HepG2 (cell line): ENCODE data around the gene HIPK2. TPM values are rescaled to one million over a fixed set of nuclear protein-coding genes. Genes with fewer than 3 reads are reported as not detected.

Experiments
- ATAC-seq: fragments of 200-7000 bp; cut with Tn5 transposase; 3 replicates; pipeline ENCODE4 v1.9.1; 2020; ENCODE audit warnings: mild to moderate bottlenecking, moderate library complexity
- BruUV-seq: library from RNA; stranded (reverse); fragments of 400-500 nt; replicated peaks from 2 replicates; lab custom pipeline; 2021; lab: Mats Ljungman, UMichigan
- CTCF ChIA-PET: fragments of 300-600 bp; formaldehyde crosslinking; extraction: SDS; loops from one replicate; lab custom pipeline; 2021; ENCODE audit warnings: low total read pairs, inconsistent platforms, low intra/inter-chr PET ratio; lab: Yijun Ruan, JAX
- POLR2A ChIA-PET: fragments of 350-600 bp; sonication (Branson Sonifier 250); formaldehyde crosslinking; loops from one replicate; lab custom pipeline; 2020; ENCODE audit warnings: antibody characterized with exemption, inconsistent platforms; lab: Yijun Ruan, JAX
- DNase-seq: peaks from one replicate; pipeline ENCODE4 v3.0.0-alpha.2; 2015; ENCODE audit warnings: low spot score
- FAIRE-seq: peaks from 3 replicates; lab custom pipeline; 2011; peaks lifted over from hg19 to GRCh38; lab: Jason Lieb, UNC
- H2AFZ ChIP-seq: one replicate; pipeline ENCODE4 v1.6.1; 2011; ENCODE audit warnings: low read length, inconsistent platforms
- H3K27ac ChIP-seq: fragments of 300-600 bp; 3 replicates; pipeline ENCODE4 v1.8.0; 2011; ENCODE audit warnings: mixed run types, mild to moderate bottlenecking, mixed read lengths, low read length, inconsistent platforms; ENCODE audit not compliant: insufficient read depth; ENCODE audit errors: extremely low read length
- H3K27me3 ChIP-seq, 2 experiments: fragments of 200-600 bp in 1 of 2; 2 replicates in 1 of 2; 3 replicates in 1 of 2; pipeline versions ENCODE4 v1.6.0 to v1.8.0; 2011; ENCODE audit warnings: low read length in 2 of 2, mild to moderate bottlenecking in 2 of 2, moderate library complexity in 2 of 2, inconsistent platforms in 1 of 2; ENCODE audit not compliant: insufficient read depth in 2 of 2, control insufficient read depth in 1 of 2
- H3K36me3 ChIP-seq, 2 experiments: fragments of 200-600 bp in 1 of 2; replicated peaks in 1 of 2; 2 replicates in 1 of 2; 3 replicates in 1 of 2; pipeline versions ENCODE4 v1.5.1 to v1.8.0; 2011; ENCODE audit warnings: low read length in 2 of 2, inconsistent platforms in 1 of 2; ENCODE audit not compliant: insufficient read depth in 2 of 2, control insufficient read depth in 1 of 2
- H3K4me1 ChIP-seq: 2 replicates; pipeline ENCODE4 v1.5.1; 2012; ENCODE audit warnings: low read length, inconsistent platforms; ENCODE audit not compliant: insufficient read depth
- H3K4me2 ChIP-seq: 2 replicates; pipeline ENCODE4 v1.6.0; 2011; ENCODE audit warnings: low read depth, low read length, inconsistent platforms
- H3K4me3 ChIP-seq, 3 experiments: fragments of 200-600 bp in 1 of 3; sonication (generic), shearing (Covaris generic) in 1 of 3; replicated peaks in 1 of 3; 2 replicates each; pipeline ENCODE4 v1.5.1; 2011 to 2016; ENCODE audit warnings: low read length in 3 of 3, inconsistent platforms in 2 of 3, low read depth in 2 of 3, mild to moderate bottlenecking in 2 of 3, control low read depth in 1 of 3, mixed read lengths in 1 of 3; ENCODE audit not compliant: insufficient read depth in 1 of 3
- H3K79me2 ChIP-seq: one replicate; pipeline ENCODE4 v1.6.1; 2011; ENCODE audit warnings: low read length, inconsistent platforms; ENCODE audit not compliant: insufficient read depth
- H3K9ac ChIP-seq: 2 replicates; pipeline ENCODE4 v1.6.0; 2011; ENCODE audit warnings: mild to moderate bottlenecking, low read depth, low read length, inconsistent platforms; ENCODE audit not compliant: insufficient read depth
- H3K9me3 ChIP-seq: 2 replicates; pipeline ENCODE4 v1.5.1; 2012; ENCODE audit warnings: mild to moderate bottlenecking, low read length
- H4K20me1 ChIP-seq: 2 replicates; pipeline ENCODE4 v1.6.0; 2011; ENCODE audit warnings: inconsistent platforms, mild to moderate bottlenecking, low read length, moderate library complexity; ENCODE audit not compliant: insufficient read depth
- DNMT1 ChIP-seq: sonication (generic); formaldehyde crosslinking; IDR thresholded peaks from 2 replicates; pipeline ENCODE4 v1.5.1; 2020; ENCODE audit warnings: mild to moderate bottlenecking, missing genetic modification reagents
- MED13 ChIP-seq: sonication (generic); formaldehyde crosslinking; IDR thresholded peaks from 2 replicates; pipeline ENCODE4 v1.5.0; 2020; ENCODE audit warnings: missing genetic modification reagents
- MIER3 ChIP-seq: IDR thresholded peaks from 2 replicates; pipeline ENCODE4 v1.6.1; 2016; ENCODE audit warnings: missing compliant biosample characterization, borderline replicate concordance
- NFE2L2 ChIP-seq: fragments of 150-350 bp; IDR thresholded peaks from 2 replicates; pipeline ENCODE4 v1.6.1; 2014; ENCODE audit warnings: low read length
- ZBTB33 ChIP-seq: sonication (generic); formaldehyde crosslinking; IDR thresholded peaks from 2 replicates; pipeline ENCODE4 v1.4.0; 2020; ENCODE audit warnings: missing genetic modification reagents
- ZBTB38 ChIP-seq: sonication (generic); formaldehyde crosslinking; IDR thresholded peaks from 2 replicates; pipeline ENCODE4 v1.5.1; 2020; ENCODE audit warnings: mild to moderate bottlenecking, missing genetic modification reagents
- ZBTB4 ChIP-seq: sonication (generic); formaldehyde crosslinking; IDR thresholded peaks from 2 replicates; pipeline ENCODE4 v1.4.0; 2020; ENCODE audit warnings: missing genetic modification reagents, mild to moderate bottlenecking, borderline replicate concordance
- ZFY ChIP-seq: sonication (generic); formaldehyde crosslinking; IDR thresholded peaks from 2 replicates; pipeline ENCODE4 v1.4.0; 2020; ENCODE audit warnings: missing genetic modification reagents
- ZMYM4 ChIP-seq: sonication (generic); formaldehyde crosslinking; IDR thresholded peaks from 2 replicates; pipeline ENCODE4 v1.8.1; 2023; ENCODE audit warnings: mild to moderate bottlenecking, missing genetic modification reagents
- ZNF276 ChIP-seq: sonication (generic); formaldehyde crosslinking; IDR thresholded peaks from 2 replicates; pipeline ENCODE4 v1.4.0; 2020; ENCODE audit warnings: mild to moderate bottlenecking, low read depth, missing genetic modification reagents
- ZNF543 ChIP-seq: sonication (generic); formaldehyde crosslinking; IDR thresholded peaks from 2 replicates; pipeline ENCODE4 v1.4.0; 2020; ENCODE audit warnings: mild to moderate bottlenecking, missing genetic modification reagents
- ZNF552 ChIP-seq: sonication (generic); formaldehyde crosslinking; IDR thresholded peaks from 2 replicates; pipeline ENCODE4 v1.9.0; 2022; ENCODE audit warnings: missing genetic modification reagents, mild to moderate bottlenecking, borderline replicate concordance
- ZNF687 ChIP-seq: sonication (generic); formaldehyde crosslinking; IDR thresholded peaks from 2 replicates; pipeline ENCODE4 v1.5.1; 2020; ENCODE audit warnings: mild to moderate bottlenecking, missing genetic modification reagents, moderate library complexity
- WGBS: methylation state at CpG from one replicate; pipeline ENCODE4 v1.1.6; 2017; ENCODE audit warnings: low lambda C conversion rate; 5-methylcytosine and 5-hydroxymethylcytosine counted together
- in situ Hi-C: cut with HindIII; loops from 2 replicates; pipeline ENCODE4 v1.10.0; 2017; ENCODE audit warnings: low pct_unique_long_range_greater_than_20kb; ENCODE audit not compliant: extremely low pct_ligation_motif_present
- intact Hi-C: fragments of 100-400 bp; cut with micrococcal nuclease; formaldehyde crosslinking; loops from one replicate; pipeline ENCODE4 v1.10.0; 2022; ENCODE audit not compliant: unreplicated experiment
- polyA plus RNA-seq, 8 experiments: library from polyadenylated mRNA; depleted of rRNA in 3 of 8; stranded (reverse) in 7 of 8; unstranded in 1 of 8; fragments of >200 nt; fragmentation: Illumina TruSeq in 4 of 8; extraction: Trizol in 4 of 8; gene quantifications; 2 replicates each; pipeline versions ENCODE4 v1.2.1 to v1.2.3, GENCODE V29; 2011 to 2016; ENCODE audit warnings: low read depth in 4 of 8, missing spikeins in 1 of 8, mixed read lengths in 1 of 8; ENCODE audit not compliant: insufficient read depth in 1 of 8
- total RNA-seq, 5 experiments: library from RNA; depleted of rRNA; stranded (reverse); fragments of >200 nt; fragmentation: Illumina TruSeq; extraction: Trizol; gene quantifications; 2 replicates each; pipeline ENCODE4 v1.2.3, GENCODE V29; 2016; ENCODE audit warnings: low read depth in 1 of 5

The HIPK2 gene
- total and polyA plus RNA-seq, 2 of the 13 experiments (the other 11 are each of a cell fraction or from before 2014, with no cell fraction given): 14.4 to 20.2 TPM

- ChIA-PET CTCF (no interaction called here), POLR2A (no interaction called here)
- ATAC-seq (peak; percentile 77), DNase-seq (no peak), FAIRE-seq (no peak)
- H3K4me2 ChIP-seq: 0 out of 2 replicates have a peak overlapping the region, but pooled peaks have one; percentile 50
- no peaks in the 10 kb centered on the region for H3K27me3 ChIP-seq
- intact Hi-C loops: no loop called here
- H3K27ac ChIP-seq: peak overlapping the region; percentile 64
- peaks cover 72% of the 10 kb centered on the region for H3K79me2 ChIP-seq
- 85% methylated on average over 12 of the region's 12 CpGs for WGBS
- no peak overlapping the region for H3K4me3 ChIP-seq
- no peaks in the 10 kb centered on the region for H3K9me3 ChIP-seq
- no TSS peak for BruUV-seq
- no peak overlapping the region for H2AFZ ChIP-seq
- H3K4me1 ChIP-seq: peaks cover 49% of the 10 kb centered on the region
- in situ Hi-C loops: no loop called here
- peaks cover 10 to 25% of the 10 kb centered on the region in 2 experiments for H3K36me3 ChIP-seq
- H3K9ac ChIP-seq: no peak overlapping the region
- H4K20me1 ChIP-seq: peaks cover 8% of the 10 kb centered on the region
- TF ChIP-seq ZNF543 (CRISPR knock-in tag) (no peak), ZFY (CRISPR knock-in tag) (peak; percentile 21; the same call in 1 of the 2 replicates), ZNF687 (CRISPR knock-in tag) (peak; percentile 63), ZNF552 (CRISPR knock-in tag) (no peak), ZBTB4 (peak; percentile 61; the same call in 1 of the 2 replicates), NFE2L2 (no peak), ZBTB38 (CRISPR knock-in tag) (peak; percentile 83; the same call in 1 of the 2 replicates), ZBTB33 (peak; percentile 93), DNMT1 (CRISPR knock-in tag) (no peak), ZMYM4 (CRISPR knock-in tag) (peak; percentile 53; the same call in 1 of the 2 replicates), MIER3 (CRISPR knock-in tag) (no peak), MED13 (CRISPR knock-in tag) (no peak), ZNF276 (no peak)
Measured at GRCh38 chr7:139720705-139721231, 57.0 kb downstream of the HIPK2 start.
